Ovary (tissue), 3 donors: ENCODE data around the gene NPDC1.

Experiments used
- EP300 ChIP-seq: sonication (generic); formaldehyde crosslinking; IDR thresholded peaks from one replicate; pipeline ENCODE4 v1.6.1; 2017; ENCODE audit warnings: antibody characterized with exemption
- POLR2A ChIP-seq: fragments of 450-650 bp; IDR thresholded peaks from one replicate; pipeline ENCODE4 v1.6.1; 2017; ENCODE audit warnings: antibody characterized with exemption, mild to moderate bottlenecking, moderate library complexity
- TF ChIP-seq, protein P1 (sequence below), 3 donors: fragments of 450-650 bp in 2 of 3; fragments of 200-600 bp in 1 of 3; IDR thresholded peaks; one replicate each; pipeline versions ENCODE4 v1.5.1 to v1.8.0; 2016 to 2022; ENCODE audit warnings: antibody characterized with exemption in 3 of 3, mild to moderate bottlenecking in 1 of 3
- donor health status: DM: no; HTN: no; CAD: no.

DNA sequence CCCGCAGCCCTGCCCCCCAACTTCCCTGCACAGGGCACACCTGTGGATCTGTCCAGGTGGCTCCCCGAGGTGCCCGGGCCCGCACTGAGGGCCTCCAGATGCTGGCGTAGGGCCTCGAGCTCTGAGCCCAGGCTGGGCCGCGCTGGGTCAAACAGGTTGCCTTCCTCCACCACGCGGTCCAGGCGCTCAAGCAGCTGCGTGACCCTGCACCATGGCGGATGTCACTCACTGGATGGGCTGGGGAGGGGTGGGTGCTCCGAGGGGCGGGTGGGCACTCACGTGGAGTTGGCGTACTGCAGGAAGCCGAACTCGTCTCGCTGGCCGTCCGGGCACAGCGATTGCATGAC, 23.3 kb downstream of the NPDC1 start:
- TF ChIP-seq POLR2A (no peak), EP300 (no peak)
- TF ChIP-seq, protein P1, sequence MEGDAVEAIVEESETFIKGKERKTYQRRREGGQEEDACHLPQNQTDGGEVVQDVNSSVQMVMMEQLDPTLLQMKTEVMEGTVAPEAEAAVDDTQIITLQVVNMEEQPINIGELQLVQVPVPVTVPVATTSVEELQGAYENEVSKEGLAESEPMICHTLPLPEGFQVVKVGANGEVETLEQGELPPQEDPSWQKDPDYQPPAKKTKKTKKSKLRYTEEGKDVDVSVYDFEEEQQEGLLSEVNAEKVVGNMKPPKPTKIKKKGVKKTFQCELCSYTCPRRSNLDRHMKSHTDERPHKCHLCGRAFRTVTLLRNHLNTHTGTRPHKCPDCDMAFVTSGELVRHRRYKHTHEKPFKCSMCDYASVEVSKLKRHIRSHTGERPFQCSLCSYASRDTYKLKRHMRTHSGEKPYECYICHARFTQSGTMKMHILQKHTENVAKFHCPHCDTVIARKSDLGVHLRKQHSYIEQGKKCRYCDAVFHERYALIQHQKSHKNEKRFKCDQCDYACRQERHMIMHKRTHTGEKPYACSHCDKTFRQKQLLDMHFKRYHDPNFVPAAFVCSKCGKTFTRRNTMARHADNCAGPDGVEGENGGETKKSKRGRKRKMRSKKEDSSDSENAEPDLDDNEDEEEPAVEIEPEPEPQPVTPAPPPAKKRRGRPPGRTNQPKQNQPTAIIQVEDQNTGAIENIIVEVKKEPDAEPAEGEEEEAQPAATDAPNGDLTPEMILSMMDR (IDR thresholded peaks at IDR 0.05) = no peak
